ENCODE results near the gene NPLOC4.

The NPLOC4 gene

DNA sequence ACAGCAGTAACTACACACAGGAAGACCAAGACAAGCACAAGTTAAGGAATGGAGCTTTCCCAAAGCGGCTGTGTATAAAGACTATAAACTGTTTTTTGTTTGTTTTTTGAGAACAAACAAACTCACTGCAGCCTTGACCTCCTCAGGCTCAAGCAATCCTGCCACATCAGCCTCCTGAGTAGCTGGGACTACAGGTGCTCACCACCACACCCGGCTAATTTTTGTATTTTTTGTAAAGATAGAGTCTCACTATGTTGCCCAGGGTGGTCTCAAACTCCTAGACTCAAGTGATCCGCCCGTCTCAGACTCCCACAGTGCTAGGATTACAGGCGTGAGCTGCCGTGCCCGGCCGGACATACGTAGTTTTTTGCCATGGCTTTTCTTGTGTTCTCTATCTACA is 23.5 kb upstream of the NPLOC4 start:
- DNase-seq: no peak

DNA sequence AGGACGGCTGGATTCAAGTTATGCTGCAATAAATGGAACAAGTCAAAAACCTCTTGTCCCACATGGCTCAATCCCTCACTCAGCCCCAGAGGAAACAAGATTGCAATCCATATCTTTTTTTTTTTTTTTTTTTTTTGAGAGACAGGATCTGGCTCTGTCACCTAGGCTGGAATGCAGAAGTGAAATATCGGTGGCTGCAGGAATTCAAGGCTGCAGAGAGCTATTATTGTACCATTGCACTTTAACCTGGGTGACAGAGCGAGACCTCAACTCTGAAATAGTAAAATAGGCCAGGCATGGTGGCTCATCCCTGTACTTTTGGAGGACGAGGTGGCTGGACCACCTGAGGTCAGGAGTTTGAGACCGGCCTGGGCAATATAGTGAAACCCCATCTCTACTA is 22.1 kb upstream of the NPLOC4 start:
- DNase-seq: no peak

DNA sequence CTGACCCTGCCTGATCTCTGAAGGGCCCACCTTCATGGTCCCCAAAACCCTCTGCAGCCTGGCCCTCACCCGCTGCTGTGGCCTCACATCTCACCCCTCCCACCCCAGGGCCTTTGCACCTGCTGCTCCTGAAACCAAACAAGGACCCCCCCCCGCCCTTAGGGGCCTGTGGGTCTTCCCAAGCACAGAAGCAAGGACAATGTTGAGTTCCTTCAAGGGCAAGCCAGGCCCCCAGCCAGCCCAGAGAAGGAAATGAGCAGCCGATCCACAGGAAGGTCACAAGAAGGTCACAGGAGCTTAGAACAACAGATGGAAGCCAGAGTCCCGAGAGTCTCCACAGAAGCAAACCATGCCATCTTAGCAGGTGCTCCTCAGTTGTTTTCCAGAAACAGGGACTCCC is 19.9 kb upstream of the NPLOC4 start:
- DNase-seq: no peak

DNA sequence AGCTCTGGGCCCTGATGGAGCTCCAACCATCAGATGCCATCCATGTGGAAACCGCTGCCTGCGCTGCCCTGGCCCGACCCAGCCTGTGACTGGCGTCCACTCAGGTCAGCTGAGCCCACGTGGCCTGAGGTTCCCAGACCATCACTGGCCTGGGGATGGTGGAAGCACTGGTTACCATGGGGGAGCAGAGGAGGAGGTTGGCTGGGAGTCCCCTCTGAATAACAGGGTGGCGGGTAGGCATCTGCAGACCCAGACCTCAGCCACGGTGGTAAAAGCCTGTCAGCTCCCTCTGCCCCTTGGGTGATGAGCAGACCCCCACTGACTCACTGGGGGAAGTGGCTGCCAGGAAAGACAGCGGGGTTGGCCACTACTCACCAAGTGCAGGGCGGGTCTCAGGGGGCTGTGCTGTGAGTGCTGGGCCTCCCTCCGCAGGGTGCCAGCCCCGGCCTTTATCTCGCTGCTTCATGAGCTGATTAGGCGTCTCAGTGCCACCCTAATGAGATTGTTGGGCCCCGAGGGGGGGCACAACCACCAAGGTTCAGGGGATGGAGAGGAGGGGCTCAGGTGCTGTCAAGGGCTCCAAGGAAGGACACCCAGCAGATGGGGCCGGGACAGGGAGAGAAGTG is 19.3 kb upstream of the NPLOC4 start, which contains the start of gene PDE6G:
TSS of gene PDE6G (minus strand) at position 425 of the 626 bp plus-strand sequence. CDS start 3,237 bp downstream, outside the sequence.
- no peak for DNase-seq

DNA sequence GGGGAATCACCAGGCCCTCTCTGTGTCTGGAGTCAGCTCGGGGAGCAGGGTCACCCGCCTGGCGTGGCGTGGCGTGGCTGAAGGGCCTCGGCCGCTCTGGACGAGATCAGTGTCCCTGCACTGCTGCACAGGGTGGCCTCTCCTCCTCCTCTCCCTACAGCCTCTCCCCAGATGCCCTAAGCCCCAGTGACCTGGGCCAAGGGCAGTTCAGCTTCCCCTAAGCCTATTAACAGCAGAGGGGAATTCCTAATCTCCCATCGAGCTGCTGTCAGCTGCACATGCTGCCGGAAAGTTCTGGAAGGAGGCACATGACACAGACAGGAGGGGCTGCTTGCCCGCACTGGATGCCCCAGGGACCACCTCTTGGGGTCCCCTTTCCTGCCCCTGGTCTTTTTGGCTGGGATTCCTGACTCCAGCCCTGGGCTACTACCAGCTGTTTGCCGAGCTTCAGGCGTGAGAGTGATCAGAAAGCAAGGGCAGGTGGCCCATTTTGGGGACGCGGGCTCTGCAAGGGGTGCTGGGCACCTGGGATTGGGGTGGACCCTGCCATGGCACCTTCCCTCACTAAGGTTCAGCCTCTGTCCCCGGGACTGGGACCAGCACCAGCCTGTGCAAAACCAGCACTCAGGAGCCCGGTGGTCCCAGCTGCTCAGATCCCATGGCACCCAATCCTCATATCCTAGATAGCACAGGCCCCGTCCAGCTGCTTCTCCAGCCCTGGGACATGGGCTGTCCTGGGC is 18.6 kb upstream of the NPLOC4 start:
- no peak for DNase-seq

DNA sequence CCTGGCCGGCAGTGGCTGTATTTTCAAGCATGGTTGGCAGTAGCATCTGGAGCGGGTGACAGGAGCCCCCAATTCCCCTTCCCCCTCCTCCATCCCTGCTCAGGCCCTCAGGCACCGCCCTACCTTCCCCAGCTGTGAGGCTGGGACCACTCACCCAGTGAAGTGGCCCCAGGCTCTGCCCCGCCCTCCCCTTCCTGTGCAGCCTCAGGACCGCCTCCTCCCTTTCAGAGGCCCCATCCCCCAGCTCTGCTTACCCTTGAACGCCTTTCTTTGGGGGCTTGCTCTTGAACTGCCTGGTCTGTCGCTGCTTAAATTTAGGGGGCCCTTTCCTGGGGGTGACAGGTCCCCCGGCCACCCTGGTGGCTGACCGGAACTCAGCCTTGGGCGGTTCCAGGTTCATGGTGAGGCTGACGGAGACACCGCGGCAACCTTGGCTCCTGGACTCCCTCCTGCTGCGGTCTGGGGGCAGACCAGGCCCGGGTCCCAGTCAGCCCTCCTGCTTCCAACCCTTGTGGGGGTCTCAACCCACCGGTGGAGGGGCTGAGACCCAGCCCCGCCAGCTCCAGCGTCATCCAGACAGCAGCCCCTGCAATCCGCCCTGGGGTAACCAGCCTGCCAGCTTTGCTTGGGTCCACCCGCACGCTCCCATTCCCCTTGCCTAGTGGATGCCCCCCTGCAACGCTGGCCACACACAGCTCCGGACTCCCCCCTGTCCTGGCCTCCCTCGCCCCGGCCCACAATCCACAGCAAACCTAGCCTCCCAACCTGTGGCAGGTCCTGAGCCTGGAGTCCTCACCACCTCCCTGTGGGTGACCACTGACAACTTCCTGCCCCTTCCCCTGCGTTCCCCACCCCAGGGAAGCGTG is 16.2 kb upstream of the NPLOC4 start:
- no peak for DNase-seq

DNA sequence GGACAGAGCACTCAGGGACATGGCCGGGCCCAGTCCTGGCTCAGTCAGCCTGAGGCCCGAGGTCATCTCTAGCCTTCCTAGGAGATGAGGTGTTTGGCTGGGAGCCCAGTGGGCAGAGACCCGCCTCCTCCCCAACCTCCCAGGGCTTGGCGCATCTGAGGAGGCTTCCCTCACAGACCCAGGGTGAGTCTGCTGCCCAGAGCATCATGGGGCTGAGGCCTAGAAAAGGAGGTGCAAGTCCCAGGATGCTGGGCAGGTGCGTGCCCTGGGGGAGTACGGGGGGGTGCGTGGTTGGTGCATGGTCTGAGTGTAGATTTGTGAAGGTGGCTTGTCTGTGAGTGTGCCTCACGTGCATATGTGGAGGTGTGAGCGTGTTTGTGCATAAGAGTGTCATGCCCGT is 14.8 kb upstream of the NPLOC4 start:
- no peak for DNase-seq

DNA sequence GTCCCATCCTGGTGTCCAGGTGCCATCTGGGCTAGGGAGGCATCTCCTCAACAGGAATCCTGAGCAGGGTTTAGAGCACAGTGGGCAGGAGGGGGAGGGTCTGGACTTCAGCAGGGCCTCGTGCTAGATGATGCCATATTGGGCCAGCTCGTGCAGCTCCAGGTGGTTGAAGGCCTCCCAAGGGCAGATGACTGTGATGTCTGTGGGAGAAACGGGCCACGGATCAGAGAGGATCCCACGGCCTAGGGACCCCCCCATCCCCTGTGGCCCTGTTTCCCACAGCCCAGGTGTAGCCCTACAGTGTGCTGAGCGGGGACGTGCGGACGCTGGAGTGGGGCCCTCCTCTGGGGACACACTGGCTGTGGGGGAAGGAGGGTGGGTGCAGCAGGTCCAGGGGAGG is 14.0 kb upstream of the NPLOC4 start:
- DNase-seq: no peak

DNA sequence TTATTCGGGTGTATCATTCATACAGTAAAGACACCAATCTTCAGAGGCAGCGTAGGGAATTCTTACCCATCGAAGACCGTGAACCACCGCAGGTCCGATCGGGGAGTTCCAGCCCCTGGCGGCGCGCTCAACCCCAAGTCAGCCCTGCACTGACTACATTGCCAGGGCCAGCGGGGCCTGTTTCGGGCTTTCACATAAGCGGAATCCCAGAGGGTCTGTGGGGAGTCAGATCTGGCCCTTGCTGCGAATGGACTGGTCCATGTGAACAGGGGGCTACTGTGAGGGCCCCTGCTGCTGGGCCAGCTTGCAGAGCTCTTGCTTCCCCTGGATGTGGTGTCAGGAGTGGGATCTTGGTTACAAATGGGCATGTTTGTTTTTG is 11.8 kb upstream of the NPLOC4 start:
- no peak for DNase-seq

DNA sequence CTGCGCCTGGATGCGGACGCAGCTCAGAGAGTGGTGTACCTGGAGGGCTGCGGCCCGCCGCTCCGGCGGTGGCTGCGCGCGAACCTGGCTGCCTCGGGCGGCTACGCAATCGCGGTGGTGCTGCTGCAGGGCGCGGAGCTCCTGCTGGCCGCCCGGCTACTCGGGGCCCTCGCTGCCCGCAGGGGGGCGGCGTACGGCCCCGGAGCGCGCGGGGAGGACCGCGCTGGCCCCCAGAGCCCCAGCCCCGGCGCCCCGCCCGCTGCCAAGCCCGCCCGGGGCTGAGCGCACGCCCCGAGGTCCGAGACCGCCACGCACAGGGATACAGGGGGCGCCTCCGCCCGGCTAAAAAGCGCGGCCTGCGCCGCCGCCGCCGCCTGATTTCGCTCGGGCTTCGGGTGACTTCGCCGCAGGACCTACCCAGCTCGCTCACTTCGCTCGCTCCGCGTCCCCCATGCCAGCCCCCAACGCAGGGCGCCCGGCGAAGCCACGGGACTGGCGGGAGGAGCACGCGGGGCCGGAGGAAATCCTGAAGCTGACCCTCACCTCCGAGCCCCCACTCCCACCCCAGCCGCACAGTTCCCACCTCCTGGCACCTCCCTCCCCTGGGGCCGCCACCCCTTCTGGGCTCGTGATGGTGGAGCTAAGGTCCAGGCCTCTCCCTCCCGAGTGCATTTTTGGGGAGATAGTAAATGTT is 11.2 kb upstream of the NPLOC4 start:
- no peak for DNase-seq

DNA sequence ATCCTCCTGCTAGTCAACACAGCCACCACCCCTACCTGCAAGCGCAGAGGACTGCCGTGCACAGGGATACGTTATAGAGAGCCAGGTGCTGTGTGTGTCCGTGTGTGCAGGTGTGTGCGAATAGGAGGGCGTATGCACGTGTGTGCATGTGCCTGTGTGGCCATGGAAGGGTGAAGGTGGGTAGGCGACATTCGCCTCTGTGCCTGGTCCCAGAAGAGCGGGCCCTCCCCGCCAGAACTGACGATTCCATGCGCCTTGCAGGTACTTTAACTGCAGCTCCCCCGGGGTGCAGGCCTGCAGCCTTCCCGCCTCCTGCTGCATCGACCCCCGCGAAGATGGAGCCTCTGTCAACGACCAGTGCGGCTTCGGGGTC is 10.7 kb upstream of the NPLOC4 start:
- DNase-seq: no peak

DNA sequence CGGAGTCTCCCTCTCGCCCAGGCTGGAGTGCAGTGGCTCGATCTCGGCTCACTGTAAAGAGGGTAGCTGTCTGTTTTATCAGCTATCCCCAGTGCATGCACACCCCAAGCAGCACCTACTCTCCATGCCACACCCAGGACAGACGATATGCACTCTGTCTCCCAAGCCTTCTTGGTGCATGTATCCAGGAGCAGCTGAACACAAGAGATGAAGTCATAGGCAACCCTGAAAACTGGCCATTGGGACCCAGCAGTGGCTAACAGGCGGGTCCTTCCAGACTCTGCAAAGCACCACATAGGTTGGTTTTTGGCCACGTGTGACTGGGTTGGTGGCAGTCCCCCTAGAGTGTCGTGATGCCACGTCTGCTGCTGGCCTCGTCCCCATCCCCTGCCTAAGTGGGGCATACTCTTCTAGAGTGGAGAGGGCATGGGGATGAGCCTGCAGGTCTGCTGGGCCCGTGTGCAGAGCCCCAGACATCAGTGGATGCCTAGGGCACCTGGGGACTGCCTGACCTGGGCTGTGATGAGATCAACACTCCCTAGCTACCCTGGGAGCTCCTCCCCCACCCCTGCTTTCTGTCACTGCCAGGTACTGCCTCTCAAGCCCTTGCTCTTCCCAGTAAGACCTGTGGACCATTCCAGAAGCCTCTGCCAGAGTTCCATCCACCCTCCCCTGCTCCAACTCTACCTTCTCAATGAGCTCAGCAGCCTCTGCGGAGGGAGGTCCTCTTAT is 10.1 kb upstream of the NPLOC4 start:
- DNase-seq: no peak

DNA sequence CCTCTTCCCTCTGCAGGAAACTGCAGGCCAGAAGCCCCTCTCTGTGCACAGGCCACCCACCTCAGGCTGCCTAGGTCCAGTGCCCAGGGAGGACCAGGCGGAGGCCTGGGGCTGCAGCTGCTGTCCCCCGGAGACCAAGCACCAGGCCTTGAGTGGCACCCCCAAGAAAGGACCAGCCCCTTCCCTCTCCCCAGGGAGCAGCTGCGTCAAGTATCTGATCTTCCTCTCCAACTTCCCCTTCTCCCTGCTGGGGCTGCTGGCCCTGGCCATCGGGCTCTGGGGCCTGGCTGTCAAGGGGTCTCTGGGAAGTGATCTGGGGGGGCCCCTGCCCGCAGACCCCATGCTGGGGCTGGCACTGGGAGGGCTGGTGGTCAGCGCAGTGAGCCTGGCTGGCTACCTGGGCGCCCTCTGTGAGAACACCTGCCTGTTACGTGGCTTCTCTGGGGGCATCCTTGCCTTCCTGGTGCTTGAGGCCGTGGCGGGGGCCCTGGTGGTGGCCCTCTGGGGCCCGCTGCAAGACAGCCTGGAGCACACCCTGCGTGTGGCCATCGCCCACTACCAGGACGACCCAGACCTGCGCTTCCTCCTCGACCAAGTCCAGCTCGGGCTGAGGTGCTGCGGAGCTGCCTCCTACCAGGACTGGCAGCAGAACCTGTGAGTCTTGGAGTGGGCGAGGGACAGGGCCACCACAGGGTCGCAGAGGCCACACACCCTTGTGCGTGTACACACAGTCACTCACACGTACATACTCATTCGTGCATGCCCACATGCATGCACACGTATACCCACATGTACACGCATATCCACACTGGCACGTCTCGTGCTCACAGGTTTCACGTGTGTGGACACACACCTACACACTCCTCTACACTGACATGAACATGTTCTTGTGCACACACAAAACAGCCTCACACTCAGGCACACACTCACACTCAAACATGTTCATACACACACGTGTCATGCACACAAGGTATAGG is 8.4 kb upstream of the NPLOC4 start:
- no peak for DNase-seq

DNA sequence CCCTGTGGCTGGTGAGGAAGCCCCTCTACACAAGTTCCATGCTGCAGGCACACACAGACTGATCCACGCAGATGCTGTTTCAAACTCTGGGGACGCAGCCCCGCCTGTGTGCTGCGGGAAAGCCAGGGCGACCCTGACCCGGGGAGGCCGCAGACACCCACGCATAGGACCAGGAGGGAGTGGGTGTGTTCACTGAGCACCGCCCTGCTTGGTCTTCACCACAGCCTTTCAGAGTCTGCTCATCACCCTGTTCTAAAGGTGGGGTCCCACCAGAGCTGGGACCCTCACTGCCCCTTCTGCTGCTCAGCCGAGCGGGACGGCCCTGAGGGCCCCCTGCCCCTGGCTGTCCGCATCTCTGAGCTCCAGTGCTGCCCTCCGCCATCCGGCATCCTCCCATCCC is 7.6 kb upstream of the NPLOC4 start:
- DNase-seq: no peak

DNA sequence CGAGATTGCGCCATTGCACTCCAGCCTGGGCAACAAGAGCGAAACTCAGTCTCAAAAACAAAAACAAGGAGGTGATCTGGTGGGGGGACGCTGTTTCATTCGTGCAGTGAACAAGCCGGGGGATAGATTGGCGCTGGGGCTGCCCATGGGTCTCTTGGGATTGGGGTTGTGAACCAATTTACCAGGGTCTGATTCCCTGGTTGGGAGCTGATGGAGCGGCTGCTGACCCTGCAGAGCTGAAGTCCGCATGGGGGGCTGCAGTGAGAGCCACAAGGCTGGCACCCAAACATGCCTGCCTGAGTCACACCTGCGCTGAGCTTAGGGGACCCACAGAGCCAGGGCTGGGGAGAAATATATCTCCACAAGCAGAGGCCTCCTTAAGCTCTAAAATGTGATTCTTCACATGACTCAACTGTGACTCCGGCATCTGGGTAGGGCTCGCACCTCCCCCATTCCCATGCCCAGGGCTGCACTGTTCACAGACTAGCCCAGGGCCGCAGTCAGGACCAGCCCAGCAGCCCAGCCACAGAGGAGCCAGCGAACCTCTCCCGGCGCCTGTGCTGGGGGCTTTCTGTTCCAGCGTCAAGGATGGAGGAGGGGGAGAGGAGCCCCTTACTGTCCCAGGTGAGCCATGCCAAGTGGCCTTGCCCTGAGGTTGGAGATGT is 5.0 kb upstream of the NPLOC4 start:
- DNase-seq: no peak

DNA sequence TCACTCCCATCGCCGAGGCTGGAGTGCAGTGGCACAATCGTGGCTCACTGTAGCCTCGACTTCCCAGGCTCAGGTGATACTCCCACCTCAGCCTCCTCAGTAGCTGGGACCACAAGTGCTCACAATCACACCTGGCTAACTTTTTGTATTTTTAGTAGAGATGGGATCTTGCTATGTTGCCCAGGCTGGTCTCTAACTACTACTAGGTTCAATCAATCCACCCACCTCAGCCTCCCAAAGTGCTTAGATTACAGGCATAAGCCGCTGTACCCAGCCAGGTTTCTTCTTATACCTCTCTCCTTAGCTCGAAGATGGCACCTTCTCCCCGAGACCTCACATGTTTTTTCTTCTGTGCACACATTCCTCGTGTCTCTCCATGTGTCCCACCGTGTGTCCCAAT is 3.1 kb upstream of the NPLOC4 start:
- DNase-seq: no peak

DNA sequence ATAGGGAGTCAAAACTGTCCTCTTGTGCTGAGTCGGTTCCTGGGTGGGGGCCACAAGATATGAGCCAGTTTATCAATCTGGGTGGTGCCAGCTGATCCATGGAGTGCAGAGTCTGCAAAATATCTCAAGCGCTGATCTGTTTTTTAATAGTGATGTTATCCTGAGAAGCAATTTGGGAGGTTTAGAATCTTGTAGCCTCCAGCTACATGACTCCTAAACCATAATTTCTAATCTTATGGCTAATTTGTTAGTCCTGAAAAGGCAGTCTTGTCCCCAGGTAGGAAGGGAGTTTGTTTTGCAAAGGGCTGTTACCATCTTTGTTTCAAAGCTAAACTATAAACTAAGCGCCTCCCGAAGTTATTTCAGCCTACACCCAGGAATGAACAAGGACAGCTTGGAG is 1.8 kb upstream of the NPLOC4 start:
- DNase-seq: no peak

DNA sequence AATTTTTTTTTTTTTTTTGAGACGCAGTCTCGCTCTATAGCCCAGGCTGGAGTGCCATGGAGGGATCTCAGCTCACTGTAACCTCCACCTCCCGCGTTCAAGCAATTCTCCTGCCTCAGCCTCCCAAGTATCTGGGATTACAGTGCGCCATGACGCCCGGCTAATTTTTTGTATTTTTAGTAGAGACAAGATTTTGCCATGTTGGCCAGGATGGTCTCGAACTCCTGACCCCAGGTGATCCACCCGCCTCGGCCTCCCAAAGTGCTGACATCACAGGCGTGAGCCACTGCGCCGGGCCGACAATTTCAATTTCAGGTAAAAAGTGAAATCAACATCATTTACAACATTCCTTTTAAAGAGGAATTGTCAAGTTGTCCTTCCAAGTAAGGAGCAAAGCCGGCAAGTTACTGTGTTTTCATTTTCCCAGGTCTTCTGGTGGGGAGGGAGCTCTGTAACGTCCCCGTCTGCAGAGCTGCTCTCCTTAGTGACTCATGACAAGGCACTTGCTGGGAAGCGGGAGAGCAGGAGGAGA is 873 bp downstream of the NPLOC4 start:
- no peak for DNase-seq

DNA sequence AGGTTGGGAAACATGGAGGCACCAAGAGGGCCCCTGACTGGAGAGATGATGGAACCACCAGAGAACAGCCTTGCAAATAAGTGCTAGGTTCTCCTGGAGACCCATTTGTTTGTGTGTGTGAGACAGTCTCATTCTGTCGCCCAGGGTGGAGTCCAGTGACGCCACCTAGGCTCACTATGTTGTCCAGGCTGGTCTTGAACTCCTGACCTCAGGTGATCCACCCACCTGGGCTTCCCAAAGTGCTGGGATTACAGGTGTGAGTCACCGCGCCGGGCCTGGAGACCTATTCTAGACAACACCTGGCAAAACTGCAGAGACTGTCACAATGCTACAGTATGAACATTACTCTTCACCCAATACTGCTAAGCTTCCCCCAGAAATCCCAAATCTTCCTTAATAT is 1.5 kb downstream of the NPLOC4 start:
- DNase-seq: no peak

DNA sequence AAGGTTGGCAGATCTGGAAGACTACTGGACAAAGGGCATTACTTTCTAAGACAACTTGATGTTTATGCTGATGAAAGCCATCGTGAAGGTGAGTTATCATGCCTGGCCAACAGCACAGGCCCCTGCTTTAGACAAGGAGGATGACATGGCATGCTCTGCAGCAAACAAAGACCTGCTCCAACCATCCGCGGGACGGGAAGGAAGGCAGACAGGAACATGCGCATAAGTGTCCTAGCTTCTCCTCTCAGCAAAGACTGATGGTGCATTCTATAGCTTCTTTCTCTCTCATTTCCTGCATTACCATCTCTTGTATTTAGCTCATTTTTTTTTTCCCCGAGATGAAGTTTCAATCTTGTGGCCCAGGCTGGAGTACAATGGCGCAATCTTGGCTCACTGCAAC is 5.4 kb downstream of the NPLOC4 start:
- no peak for DNase-seq

DNA sequence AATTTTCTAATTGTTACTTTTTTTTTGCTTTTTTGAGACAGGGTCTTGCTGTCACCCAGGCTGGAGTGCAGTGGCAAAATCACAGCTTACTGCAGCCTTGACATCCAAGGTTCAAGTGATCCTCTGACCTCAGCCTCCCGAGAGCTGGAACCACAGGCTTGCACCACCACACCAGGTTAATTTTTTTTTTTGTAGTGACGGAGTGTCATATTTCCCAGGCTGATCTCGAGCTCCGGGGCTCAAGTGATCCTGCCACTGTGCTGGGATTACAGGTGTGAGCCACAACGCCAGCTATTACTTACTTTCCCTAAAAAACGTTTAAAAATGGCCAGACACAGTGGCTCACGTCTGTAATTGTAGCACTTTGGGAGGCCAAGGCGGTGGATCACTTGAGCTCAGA is 6.6 kb downstream of the NPLOC4 start:
- DNase-seq: no peak

All from CD4-positive, alpha-beta T cell treated with Interferon gamma for 1 hour (primary cell).